Stimulated activated CD8-positive, alpha-beta memory T cell treated with anti-CD3 and anti-CD28 coated beads, Interleukin-7, amount 100 ng/mL, for 1 hour (primary cell): ENCODE results near the gene SYNM.
"Not testable (repeated sequence)": the region's sequence is repeated elsewhere in the genome, so short reads cannot be mapped to it uniquely, and the experiment has no call there.

Source experiments
- DNase-seq, 2 donors: peaks; one replicate each; pipeline ENCODE4 v3.0.0-alpha.2; 2020; ENCODE audit warnings: low read depth in 2 of 2

Gene SYNM

DNA sequence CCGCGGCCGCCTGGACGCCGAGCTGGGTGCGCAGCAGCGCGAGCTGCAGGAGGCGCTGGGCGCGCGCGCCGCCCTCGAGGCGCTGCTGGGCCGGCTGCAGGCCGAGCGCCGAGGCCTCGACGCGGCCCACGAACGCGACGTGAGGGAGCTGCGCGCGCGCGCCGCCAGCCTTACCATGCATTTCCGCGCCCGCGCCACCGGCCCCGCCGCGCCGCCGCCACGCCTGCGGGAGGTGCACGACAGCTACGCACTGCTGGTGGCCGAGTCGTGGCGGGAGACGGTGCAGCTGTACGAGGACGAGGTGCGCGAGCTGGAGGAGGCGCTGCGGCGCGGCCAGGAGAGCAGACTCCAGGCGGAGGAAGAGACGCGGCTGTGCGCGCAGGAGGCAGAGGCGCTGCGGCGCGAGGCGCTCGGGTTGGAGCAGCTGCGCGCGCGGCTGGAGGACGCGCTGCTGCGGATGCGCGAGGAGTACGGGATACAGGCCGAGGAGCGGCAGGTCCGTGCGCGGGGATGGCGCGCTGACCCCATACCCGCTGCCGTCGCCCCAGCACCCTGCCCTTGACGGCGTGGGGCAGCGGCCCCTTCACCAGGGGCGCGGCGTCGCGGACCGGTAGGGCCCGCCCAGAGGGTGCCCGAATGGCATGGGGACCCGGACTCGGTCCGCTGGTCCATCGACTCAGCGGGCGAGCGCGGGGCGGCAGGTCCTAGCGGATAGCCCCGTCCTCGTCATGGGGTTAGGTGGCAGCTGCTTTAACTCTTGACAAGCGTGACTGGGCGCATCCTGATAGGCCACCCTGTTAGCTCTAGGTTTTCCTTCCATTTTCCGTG lies 848 bp downstream of the SYNM start:
- no peak for DNase-seq

DNA sequence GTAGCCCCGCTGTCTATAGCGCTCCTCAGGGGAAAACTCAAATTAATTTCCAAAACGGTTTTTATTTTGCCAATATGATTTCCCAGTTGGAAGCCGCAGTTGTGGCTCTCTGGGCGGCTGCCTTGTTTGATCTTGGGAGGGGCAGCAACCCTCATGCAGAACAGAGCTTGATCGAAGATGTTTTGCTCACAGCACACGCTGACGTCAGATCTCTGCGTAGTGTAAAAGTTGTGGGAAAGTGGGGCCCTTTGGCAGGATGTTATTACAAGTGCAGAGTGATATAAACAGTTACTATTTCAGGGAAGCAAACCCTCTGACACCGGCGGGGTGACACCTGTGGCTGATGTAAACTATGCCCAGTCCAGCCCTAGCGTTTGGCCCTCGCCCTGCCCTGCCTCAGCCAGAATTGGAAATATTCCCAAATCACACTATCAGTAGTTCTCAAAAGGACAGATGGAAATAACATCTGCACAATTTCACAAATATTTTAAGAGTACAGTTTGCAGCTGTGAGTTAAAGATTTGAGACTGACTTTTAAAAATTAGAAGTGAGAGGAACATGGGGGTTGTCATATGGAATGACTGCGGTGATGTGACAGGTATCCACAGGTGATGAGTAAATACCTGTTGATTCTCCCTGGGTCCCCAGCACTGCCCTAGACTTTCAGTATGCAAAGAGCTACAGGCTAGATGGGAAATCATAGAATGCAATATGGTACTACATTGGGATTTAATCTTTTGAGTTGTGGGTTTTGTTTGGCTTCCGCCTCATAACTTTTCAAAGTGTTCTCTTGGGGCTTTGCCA lies 1.7 kb downstream of the SYNM start:
- DNase-seq: no peak

DNA sequence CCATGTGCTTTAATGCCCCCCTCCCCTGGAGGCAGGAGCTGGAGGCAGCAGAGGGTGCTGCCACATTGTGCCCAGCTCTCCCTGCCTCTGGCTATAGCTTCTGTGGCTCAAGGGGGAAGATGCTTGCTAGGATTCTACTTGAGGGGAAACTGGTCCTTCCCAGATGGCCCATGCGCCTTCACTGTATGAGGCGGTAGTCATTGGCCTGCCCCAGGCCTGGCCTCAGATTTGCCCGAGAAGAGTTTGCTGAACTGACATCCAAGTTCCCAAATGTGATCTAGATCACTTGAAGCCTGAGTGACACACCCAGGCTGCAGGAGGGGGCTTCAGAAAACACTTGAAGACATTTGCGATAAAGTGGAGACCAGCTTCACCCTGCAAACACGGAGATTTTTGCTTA lies 4.1 kb downstream of the SYNM start:
- DNase-seq: no peak

DNA sequence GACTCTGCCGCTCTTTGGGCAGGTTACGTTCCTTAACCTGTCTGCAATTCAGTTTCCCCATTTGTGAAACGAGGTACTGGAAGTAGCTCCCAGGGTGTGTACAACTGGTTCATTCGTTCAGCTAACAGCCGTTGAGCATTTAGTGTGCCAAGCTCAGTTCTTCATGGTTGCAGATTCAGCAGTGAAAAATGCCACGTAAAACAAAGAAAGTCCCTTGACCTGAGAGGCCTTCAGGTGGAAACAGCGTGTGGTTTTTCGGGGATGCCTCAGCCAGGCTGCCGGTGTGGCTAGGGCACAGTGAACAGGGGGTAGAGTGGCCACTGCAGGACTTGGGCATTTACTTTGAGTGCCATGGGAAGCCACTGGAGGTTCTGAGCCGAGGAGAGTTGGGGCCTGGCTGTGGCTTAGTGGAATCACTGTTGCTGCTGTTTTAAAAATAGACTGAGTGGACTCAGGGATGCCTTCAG lies 4.7 kb downstream of the SYNM start:
- DNase-seq: no peak

DNA sequence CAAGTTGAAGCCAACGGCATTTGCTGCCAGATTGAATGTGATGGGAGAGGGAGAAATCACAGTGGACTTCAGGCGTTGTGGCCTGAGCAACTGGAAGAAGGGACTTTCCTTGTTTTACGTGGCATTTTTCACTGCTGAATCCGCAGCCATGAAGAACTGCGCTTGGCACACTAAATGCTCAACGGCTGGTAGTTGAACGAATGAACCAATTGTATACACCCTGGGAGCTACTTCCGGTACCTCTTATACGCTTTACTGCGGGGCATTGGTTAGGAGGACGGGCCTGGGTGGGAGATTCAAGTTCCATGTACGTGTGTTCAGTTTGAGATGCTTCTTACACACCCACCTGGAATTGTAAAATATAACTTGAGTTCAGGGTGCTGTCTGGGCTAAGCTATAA lies 5.2 kb downstream of the SYNM start:
- DNase-seq: no peak

DNA sequence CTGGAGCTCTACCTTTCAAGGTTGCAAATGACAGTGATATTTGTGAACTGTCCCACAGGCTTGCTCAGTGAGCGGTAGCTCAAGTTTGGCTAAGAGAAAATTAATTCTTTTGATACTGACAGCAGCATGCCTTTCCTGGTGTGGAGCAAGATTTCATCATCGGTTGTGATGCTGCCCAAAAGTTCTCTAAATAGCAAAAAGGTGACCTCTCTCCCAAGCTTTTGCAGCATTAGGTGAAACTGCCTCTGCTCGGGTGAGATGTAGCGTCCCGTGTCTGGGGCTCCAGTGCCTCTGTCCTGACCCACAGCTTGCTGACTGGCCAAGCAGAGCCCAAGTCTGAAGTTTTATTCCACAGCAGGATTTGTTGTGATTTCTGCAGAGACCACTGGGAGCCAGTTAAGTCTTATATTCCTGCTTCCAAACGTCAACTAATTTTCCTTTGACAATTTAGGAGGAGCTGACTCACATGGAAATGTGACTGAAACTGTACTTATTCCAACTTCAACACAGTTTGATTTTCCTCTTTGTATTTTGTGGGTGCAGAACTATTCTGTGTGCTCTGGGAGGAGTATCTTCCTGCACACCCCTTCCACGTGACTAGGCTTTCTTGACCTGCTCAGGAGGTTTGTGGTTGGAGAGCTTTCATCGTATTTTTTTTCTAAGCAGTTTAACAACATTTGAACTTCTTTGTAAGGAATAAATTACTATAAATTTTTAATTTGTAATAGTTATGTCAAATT lies 5.9 kb downstream of the SYNM start:
- DNase-seq: no peak

DNA sequence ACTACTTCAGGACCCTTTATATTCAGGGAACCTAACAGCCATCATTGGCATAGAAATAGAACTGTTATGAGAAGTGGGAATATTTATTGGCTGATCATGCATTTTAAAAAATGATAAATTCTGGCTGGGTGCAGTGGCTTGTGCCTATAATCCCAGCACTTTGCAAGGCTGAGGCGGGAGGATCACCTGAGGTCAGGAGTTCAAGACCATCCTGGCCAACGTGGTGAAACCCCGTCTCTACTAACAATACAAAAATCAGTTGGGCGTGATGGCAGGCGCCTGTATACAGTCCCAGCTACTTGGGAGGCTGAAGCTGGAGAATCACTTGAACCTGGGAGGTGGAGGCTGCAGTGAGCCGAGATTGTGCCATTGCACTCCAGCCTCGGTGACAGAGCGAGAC lies 6.8 kb downstream of the SYNM start:
- not testable (repeated sequence) for DNase-seq

DNA sequence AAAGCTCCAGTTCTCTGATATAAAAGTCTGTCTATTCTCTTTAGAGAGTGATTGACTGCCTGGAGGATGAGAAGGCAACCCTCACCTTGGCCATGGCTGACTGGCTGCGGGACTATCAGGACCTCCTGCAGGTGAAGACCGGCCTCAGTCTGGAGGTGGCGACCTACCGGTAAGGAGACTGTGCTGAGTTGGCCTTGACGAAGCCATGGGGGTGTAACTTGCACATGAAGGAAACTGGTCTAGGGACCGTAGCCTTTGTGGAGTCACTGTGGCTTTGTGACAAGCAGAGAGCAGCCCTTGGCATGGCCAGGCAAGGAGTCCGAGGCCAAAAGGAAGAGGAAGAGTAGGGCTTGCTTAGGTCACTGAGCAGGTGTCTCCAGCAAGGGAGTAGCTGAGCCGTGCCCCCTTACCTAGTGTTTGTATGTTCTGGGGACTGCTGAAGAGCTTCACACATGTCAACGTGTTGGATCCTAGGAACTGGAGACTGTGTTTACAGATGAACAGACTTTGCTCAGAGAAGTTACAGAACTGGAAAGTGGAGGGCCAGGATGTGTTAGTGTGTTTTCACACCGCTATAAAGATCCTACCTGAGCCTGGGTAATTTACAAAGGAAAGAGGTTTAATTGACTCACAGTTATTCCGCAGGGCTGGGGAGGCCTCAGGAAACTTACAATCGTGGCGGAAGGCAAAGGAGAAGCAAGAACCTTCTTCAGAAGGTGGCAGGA lies 8.8 kb downstream of the SYNM start:
- DNase-seq: no peak

DNA sequence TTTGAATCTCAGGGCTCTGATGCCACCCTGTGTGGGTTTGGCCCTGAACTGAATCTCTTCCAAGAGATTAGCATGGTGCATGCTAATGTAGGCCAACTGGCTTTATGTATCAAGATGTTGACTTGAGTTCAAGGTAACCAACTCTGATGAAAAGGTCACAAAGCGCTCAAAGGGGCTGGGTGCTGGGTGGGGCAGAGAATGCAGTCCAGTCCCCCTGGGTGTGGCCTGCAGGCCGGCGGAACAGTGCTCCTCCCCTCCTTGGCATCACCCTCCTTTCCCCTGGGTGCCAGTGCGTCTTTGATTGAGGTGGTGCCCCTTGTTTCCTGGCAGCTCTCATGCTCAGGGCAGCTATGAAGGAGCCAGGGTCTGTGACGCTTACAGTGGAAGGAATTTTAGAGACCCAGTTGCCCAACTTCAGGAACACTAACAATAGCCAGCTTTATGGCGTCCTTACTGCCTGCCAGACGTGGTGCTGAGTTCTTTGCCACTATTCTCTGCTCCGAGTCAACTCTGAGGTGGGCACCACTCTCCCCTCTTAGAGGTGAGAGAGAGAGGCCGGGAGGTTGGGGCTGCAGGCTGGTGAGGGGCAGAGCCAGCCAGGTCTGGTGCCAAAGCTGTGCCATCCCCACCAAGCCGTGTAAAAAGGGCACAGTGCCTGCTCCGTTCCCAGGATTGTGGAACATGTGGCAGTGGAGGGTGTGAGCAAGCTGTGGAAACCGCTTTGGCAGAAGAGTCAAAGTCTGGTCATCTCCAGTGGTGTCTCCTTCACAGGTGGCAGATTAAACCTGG lies 9.8 kb downstream of the SYNM start:
- DNase-seq: no peak

DNA sequence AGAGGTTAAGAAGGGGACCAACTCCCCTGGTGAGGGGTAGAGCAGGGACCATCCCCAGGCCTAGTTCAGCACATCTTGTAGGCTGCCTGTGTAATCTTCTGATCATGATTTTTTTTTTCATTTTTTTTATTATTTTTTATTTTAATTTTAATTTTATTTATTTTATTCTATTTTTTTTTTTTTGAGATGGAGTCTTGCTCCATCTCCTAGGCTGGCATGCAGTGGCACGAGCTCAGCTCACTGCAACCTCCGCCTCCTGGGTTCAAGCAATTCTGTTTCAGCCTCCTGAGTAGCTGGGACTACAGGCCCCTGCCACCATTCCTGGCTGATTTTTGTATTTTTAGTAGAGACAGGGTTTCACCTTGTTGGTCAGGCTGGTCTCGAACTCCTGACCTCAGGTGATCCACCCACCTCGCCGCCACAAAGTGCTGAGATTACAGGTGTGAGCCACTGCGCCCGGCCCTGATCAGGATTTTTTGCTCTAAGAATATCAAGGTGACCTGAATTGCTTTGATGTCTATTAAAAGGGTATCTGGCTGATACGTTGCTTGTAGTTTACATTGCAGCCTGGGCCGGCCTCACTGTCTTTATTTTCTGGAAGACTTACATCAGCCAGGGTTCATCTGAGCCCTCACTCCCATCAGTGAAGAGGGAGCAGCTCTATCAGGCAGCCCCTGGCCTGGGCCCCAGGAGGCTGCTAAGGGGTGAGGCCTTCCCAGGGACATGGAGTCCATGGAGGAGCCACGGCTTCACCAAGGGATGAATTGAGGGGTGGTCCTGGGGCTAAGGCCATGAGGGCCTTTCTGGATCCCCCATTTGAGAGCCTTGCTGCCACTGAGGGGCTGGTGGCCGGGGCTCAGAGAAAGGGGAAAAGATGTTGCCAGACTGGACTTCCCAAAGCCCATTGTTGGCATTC lies 10.7 kb downstream of the SYNM start:
- no peak for DNase-seq

DNA sequence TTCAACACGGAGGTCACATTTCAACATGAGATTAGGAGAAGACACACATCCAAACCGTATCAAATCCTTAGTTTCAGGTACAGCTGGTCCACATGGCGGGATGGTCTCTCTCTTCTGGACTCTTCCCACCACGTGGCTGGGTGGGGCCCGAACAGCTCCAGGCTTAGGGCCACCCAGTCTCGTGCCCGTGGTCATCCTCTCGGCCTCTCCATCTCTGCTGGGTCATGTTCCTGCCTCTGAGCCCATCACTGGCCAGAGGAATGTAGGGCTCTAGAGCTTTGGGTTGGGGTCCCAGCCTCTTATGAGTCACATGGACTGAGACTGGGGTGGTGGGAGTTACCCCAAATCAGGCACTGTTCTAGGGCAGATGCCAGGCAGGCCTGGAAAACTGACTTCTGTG lies 12.2 kb downstream of the SYNM start:
- no peak for DNase-seq

DNA sequence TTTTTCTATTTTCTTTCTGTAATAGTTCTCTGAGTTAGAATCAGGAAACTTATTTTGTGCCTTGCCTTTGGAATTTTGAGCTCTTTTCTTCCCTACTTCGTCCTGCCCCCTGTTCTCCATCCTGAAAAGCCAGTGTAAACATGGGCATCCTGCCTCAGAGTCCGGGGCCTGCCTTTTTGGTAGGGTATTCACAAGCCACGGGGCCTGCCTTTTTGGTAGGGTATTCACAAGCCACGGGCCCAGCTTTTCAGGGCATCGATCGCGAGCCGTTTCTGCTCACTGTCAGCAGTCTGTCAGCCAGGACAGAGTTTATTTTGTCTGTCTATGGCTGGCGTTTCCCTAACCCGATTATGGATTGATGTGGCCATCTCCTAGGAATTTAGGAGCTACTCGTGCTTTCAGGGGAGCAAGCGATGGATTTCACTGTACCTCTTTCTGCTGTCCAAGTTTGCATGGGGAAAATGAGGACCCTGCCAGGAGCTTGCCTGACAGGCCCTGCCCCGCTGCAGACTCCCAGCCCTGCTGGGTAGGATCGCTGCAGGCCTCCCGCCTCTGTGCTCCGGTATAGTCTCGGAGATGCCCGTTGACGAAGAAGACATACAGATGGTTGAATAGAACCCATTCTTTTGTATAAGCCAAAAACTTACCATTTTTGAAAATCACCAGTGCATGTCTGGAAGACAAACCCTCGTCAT lies 12.8 kb downstream of the SYNM start:
- no peak for DNase-seq

DNA sequence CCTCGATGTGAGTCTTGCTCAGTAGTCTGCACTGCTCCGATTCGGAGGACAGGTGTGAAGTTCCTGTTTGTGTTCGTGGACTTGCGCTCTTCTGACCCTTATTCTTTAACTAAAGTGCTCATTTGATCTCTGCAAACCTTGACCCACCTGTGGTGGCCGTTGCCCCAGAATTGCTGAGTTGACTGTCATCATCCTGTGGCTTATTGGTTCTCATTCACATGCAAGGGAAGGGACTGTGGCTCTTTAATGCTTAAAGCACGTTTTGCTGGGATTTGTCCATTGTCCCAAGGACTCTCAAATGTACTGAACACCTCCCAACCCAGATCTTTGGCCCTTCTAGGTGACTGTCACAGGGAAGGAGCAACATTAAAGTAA lies 13.4 kb downstream of the SYNM start:
- no peak for DNase-seq

DNA sequence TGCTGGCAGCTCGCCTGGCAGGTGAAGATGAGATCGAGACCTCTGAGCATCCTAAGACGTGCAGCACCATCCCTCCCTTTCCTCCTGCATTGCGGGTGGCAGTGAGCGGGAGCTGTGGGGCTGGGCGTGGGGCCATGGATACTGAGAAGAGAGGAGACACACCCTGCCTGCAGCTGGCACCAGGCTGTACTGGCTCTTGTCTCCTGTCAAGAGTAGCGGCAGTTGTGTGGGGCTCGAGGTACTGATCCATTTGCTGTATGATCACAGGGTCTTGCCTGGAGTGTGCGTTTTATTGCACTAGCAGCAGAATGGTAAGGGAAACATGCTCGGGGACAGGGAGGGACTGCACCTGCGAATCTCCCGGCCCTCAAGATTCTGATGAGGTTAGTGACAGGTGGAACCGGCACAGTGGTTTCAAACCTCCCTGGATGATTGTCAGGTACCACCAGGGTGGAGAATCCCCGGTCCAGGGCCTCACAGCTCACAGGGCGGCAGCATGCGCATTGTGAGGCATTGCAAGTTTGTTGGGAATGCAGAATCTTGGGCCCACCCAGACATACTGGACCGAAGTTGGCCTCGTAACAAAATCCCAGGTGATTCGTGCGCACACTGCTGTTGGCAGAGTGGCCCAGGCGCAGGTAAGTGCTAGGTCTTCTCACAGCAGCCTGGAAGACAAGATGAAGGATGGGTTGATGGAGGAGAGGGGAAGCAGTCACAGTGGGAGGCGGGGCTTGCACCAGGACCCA lies 14.1 kb downstream of the SYNM start:
- no peak for DNase-seq

DNA sequence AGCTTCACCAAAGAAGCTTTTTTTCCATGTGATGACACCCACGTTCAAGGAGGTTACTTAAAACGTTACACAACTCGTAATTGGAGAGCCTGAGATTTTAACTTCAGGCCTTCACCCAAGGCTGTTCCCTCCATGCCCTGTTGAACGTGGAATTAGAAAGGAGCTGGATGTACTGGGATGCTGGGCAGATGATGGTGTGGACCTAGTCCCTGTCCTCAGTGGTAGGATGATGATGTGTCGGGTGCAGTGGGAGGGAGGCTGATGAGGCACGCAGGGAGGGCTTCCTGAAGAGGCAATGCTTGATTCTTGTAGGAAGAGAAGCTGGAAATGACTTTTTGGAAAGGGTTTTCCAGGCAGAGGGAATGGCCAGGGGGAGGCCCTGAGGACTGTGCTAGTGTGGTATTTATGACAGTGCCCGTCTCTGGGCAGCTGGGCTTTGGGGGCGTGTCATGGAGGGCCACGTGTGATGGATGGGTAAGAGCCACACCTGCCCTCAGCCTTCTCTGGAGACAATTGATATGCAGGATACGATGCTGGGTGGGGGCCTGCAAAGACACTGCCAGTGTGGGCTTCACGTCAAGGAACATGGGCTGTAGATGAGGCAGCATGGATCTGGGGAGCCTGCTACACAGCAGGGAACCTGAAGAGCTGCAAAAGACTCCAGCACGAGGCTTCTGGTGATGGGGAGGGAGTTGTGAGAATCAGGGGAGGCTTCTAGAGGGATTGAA lies 15.3 kb downstream of the SYNM start:
- no peak for DNase-seq

DNA sequence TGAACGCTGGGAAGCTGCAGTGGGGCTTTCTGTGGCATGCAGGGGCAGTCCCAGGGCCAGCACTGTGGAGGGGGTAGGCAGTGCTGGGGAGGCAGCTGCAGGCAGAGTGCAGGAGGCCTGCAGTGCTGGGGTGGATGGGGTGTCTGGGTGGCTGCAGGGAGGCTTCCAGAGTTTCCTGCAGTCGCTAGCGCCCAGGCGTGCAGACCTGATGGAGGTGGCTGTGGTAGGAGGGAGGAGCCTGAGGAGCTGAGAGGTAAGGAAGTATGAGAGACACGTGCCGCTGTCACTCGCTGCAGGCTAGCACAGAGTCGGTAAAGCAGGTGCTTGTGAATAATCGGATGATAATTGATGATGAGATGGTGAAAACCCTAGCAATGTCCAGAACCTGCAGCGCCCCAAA lies 16.3 kb downstream of the SYNM start:
- DNase-seq: no peak

DNA sequence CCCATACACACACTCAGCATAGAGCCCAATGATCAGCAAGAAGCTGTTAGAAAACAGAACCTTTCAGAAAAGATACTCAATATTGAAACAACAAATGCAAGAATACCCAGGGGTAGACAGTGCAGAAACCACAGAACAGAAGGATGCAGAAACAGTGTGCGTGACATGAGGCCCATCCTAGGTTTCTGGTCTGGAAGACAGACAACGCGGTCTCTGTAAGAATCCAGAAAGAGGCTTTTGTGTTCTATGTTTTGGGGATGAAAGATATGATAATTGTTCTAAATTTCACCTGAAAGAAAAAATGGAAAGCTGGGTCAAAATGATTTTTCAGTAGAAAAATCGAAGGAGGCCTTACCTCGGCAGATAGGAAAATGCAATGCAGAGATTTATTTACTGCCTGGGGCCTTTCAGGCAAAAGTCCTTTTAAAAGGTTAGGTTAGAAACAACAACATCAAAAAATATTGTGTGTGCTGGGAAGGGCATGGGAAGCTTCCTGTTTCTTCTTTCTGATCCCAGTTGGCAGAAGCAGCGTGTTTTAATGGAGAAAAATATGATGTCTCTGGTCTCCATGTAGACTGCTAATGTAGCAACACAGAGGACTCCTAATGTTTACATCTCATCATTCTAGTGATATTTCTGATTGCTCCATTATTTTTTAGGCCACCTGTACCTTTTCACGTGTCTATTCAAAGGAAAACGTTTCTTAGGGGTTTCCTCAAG lies 17.0 kb downstream of the SYNM start:
- no peak for DNase-seq
